PC-3 (cell line): ENCODE data around the gene NBEAL1. TPM values are rescaled to one million over a fixed set of nuclear protein-coding genes. Genes with fewer than 3 reads are reported as not detected.

Source experiments
- ATAC-seq: fragments of 200-7000 bp; cut with Tn5 transposase; 2 replicates; pipeline ENCODE4 v1.9.1; 2020; ENCODE audit warnings: mild to moderate bottlenecking, moderate library complexity
- BruUV-seq: library from RNA; stranded (reverse); fragments of 400-500 nt; replicated peaks from 2 replicates; lab custom pipeline; 2021; lab: Mats Ljungman, UMichigan
- CTCF ChIA-PET: fragments of 300-600 bp; sonication (Branson Sonifier 250); formaldehyde crosslinking; loops from one replicate; lab custom pipeline; 2022; ENCODE audit warnings: antibody characterized with exemption; lab: Charles Lee
- POLR2A ChIA-PET: fragments of 300-600 bp; sonication (Branson Sonifier 250); formaldehyde crosslinking; loops from one replicate; lab custom pipeline; 2022; ENCODE audit warnings: antibody characterized with exemption; ENCODE audit not compliant: unreplicated experiment; lab: Charles Lee
- DNase-seq: peaks from one replicate; pipeline ENCODE4 v3.0.0-alpha.2; 2015
- H2AFZ ChIP-seq: fragments of 300-600 bp; sonication (generic); 2 replicates; pipeline ENCODE4 v1.6.0; 2016; ENCODE audit warnings: antibody characterized with exemption, low read length
- H3F3A ChIP-seq: fragments of 300-600 bp; sonication (generic); one replicate; pipeline ENCODE4 v1.6.0; 2017; ENCODE audit warnings: antibody characterized with exemption, low read length, control low read depth, mild to moderate bottlenecking; ENCODE audit not compliant: unreplicated experiment
- H3K27ac ChIP-seq: fragments of 300-600 bp; sonication (generic); 2 replicates; pipeline ENCODE4 v1.5.1; 2016; ENCODE audit warnings: mild to moderate bottlenecking, low read length
- H3K27me3 ChIP-seq: fragments of 300-600 bp; sonication (generic); 2 replicates; pipeline ENCODE4 v1.6.1; 2016; ENCODE audit warnings: low read length, mixed read lengths
- H3K36me3 ChIP-seq: fragments of 300-600 bp; sonication (generic); 2 replicates; pipeline ENCODE4 v1.6.1; 2016; ENCODE audit warnings: low read depth, mixed run types, low read length, mixed read lengths
- H3K4me1 ChIP-seq: fragments of 300-600 bp; sonication (generic); 2 replicates; pipeline ENCODE4 v1.5.1; 2016; ENCODE audit warnings: low read length; ENCODE audit not compliant: insufficient read depth
- H3K4me2 ChIP-seq: fragments of 300-600 bp; sonication (generic); 2 replicates; pipeline ENCODE4 v1.6.0; 2016; ENCODE audit warnings: low read length
- H3K4me3 ChIP-seq: fragments of 300-600 bp; sonication (generic); 2 replicates; pipeline ENCODE4 v1.5.1; 2016; ENCODE audit warnings: mild to moderate bottlenecking, low read length, mixed read lengths
- H3K79me2 ChIP-seq: fragments of 300-600 bp; sonication (generic); 2 replicates; pipeline ENCODE4 v1.6.1; 2017; ENCODE audit warnings: low read length, mixed read lengths
- H3K9ac ChIP-seq: fragments of 300-600 bp; sonication (generic); 2 replicates; pipeline ENCODE4 v1.6.0; 2016; ENCODE audit warnings: mild to moderate bottlenecking, low read length
- H3K9me2 ChIP-seq: fragments of 300-600 bp; sonication (generic); replicated peaks from 2 replicates; pipeline ENCODE4 v1.6.1; 2016; ENCODE audit warnings: mixed run types, low read length, mixed read lengths
- H3K9me3 ChIP-seq: fragments of 300-600 bp; sonication (generic); 2 replicates; pipeline ENCODE4 v1.6.1; 2016; ENCODE audit warnings: low read length, mixed read lengths
- H4K20me1 ChIP-seq: fragments of 300-600 bp; sonication (generic); 2 replicates; pipeline ENCODE4 v1.6.1; 2016; ENCODE audit warnings: low read length, mixed read lengths
- EZH2 ChIP-seq: fragments of 300-600 bp; sonication (generic); IDR thresholded peaks from one replicate; pipeline ENCODE4 v1.6.1; 2017; ENCODE audit warnings: antibody characterized with exemption, mild to moderate bottlenecking, low read length; ENCODE audit not compliant: unreplicated experiment
- EZH2phosphoT487 ChIP-seq: fragments of 300-600 bp; sonication (generic); IDR thresholded peaks from 2 replicates; pipeline ENCODE4 v1.6.1; 2018; ENCODE audit warnings: mild to moderate bottlenecking, antibody characterized with exemption, low read length, borderline replicate concordance
- intact Hi-C: fragments of 100-400 bp; cut with micrococcal nuclease; formaldehyde crosslinking; loops from 2 replicates; pipeline ENCODE4 v1.9.0; 2023
- total RNA-seq: library from RNA; depleted of rRNA; stranded (reverse); fragments of >200 nt; gene quantifications from 2 replicates; pipeline ENCODE4 v1.2.3, GENCODE V29; 2014
- TF ChIP-seq, protein P1 (sequence below): fragments of 300-600 bp; sonication (generic); conservative IDR thresholded peaks from 2 replicates; pipeline ENCODE4 v1.5.1; 2017; ENCODE audit warnings: antibody characterized with exemption, low read depth, mild to moderate bottlenecking, low read length

NBEAL1 gene
- total RNA-seq, 1 experiment from 2014 or later = 9.9 TPM

DNA sequence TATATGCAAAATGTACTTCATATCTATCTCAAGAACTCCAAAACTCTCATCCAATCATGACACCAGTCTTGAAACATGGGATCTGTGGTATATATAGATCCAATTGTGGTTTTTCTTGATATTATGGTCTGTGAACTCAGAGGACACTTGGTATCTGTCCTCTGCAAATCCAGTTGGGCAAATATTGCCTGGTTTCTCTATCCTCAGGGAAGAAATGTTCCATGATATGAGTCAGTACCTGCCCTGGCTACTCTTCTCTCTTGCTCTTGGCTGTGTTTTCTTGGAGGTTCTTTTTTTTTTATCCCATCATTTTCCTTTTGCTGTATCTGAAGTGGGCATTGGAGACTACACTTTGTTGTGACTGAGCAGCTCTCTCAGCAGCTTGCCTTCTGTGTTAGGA is 10.9 kb downstream of the NBEAL1 start:
- BruUV-seq = no TSS peak
- TF ChIP-seq EZH2 = no peak
- no peak for TF ChIP-seq EZH2phosphoT487
- TF ChIP-seq, protein P1, sequence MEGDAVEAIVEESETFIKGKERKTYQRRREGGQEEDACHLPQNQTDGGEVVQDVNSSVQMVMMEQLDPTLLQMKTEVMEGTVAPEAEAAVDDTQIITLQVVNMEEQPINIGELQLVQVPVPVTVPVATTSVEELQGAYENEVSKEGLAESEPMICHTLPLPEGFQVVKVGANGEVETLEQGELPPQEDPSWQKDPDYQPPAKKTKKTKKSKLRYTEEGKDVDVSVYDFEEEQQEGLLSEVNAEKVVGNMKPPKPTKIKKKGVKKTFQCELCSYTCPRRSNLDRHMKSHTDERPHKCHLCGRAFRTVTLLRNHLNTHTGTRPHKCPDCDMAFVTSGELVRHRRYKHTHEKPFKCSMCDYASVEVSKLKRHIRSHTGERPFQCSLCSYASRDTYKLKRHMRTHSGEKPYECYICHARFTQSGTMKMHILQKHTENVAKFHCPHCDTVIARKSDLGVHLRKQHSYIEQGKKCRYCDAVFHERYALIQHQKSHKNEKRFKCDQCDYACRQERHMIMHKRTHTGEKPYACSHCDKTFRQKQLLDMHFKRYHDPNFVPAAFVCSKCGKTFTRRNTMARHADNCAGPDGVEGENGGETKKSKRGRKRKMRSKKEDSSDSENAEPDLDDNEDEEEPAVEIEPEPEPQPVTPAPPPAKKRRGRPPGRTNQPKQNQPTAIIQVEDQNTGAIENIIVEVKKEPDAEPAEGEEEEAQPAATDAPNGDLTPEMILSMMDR = no peak
- intact Hi-C loops = no loop called here
- Histone ChIP-seq H3K27me3 (no peaks in the 10 kb centered on the region), H3K79me2 (peaks cover 4% of the 10 kb centered on the region; the same call in 1 of the 2 replicates), H2AFZ (no peak overlapping the region), H3K9ac (no peak overlapping the region), H4K20me1 (no peaks in the 10 kb centered on the region), H3K4me2 (no peak overlapping the region), H3K9me3 (no peaks in the 10 kb centered on the region), H3F3A (peaks cover 6% of the 10 kb centered on the region), H3K4me1 (0 out of 2 replicates have a peak, but pooled peaks cover 5% of the 10 kb centered on the region), H3K4me3 (no peak overlapping the region), H3K36me3 (no peaks in the 10 kb centered on the region), H3K9me2 (no peaks in the 10 kb centered on the region), H3K27ac (no peak overlapping the region)
- peak; percentile 26 for DNase-seq
- POLR2A ChIA-PET = no interaction called here
- ATAC-seq = no peak
- CTCF ChIA-PET = no interaction called here

GRCh38 chr2:203030545-203030944 is 15.9 kb downstream of the NBEAL1 start:
- Histone ChIP-seq H4K20me1 (no peaks in the 10 kb centered on the region), H3K9me2 (no peaks in the 10 kb centered on the region), H3F3A (no peaks in the 10 kb centered on the region), H3K27ac (no peak overlapping the region), H2AFZ (no peak overlapping the region), H3K4me3 (no peak overlapping the region), H3K9ac (no peak overlapping the region), H3K36me3 (no peaks in the 10 kb centered on the region), H3K27me3 (no peaks in the 10 kb centered on the region), H3K79me2 (no peaks in the 10 kb centered on the region), H3K4me2 (no peak overlapping the region), H3K9me3 (no peaks in the 10 kb centered on the region), H3K4me1 (no peaks in the 10 kb centered on the region)
- CTCF ChIA-PET = no interaction called here
- POLR2A ChIA-PET = no interaction called here
- TF ChIP-seq EZH2phosphoT487 (no peak), EZH2 (no peak)
- TF ChIP-seq, protein P1 = no peak
- intact Hi-C loops = no loop called here
- no TSS peak for BruUV-seq
- DNase-seq (no peak), ATAC-seq (no peak)

DNA sequence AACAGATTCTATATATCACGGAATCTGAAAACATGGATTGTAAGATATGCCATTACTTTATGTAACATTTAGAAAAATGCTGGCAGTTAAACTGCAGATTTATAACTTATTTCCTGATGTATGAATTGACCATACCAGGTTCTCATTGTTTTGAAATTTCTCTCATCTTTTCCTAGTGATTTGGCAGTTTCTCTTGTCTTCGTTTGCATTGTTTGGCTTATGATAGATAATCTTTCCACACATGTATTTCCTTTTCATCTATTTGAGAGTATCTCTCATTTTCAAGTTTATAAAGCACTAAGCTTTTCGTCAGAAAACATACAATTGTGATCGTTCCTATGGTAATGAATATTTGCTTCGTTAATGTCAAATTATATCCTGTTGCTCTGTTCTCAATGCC is 16.3 kb downstream of the NBEAL1 start:
- CTCF ChIA-PET = no interaction called here
- no peak for TF ChIP-seq EZH2phosphoT487
- no peak for TF ChIP-seq EZH2
- TF ChIP-seq, protein P1 = no peak
- Histone ChIP-seq H3K4me2 (no peak overlapping the region), H3K27ac (no peak overlapping the region), H3K9me3 (no peaks in the 10 kb centered on the region), H3K9ac (no peak overlapping the region), H2AFZ (no peak overlapping the region), H3K79me2 (no peaks in the 10 kb centered on the region), H3F3A (no peaks in the 10 kb centered on the region), H4K20me1 (no peaks in the 10 kb centered on the region), H3K4me3 (no peak overlapping the region), H3K36me3 (no peaks in the 10 kb centered on the region), H3K9me2 (no peaks in the 10 kb centered on the region), H3K27me3 (no peaks in the 10 kb centered on the region), H3K4me1 (no peaks in the 10 kb centered on the region)
- POLR2A ChIA-PET = no interaction called here
- DNase-seq (no peak), ATAC-seq (no peak)
- intact Hi-C loops = no loop called here
- BruUV-seq = no TSS peak
